OCI-LY1 (cell line): ENCODE data around the gene ATXN1.

Experiments
- H2AFZ ChIP-seq: fragments of 200-600 bp; sonication (generic), shearing (Covaris generic); 2 replicates; pipeline ENCODE4 v1.6.0; 2014; ENCODE audit warnings: antibody characterized with exemption, mild to moderate bottlenecking, low read length
- H3F3A ChIP-seq: fragments of 200-600 bp; sonication (generic), shearing (Covaris generic); 2 replicates; pipeline ENCODE4 v1.6.0; 2014; ENCODE audit warnings: mild to moderate bottlenecking, antibody characterized with exemption, low read length, moderate library complexity; ENCODE audit not compliant: insufficient read depth
- H3K27ac ChIP-seq: fragments of 200-600 bp; sonication (generic); 2 replicates; pipeline ENCODE4 v1.5.1; 2014; ENCODE audit warnings: low read length, mixed run types, mild to moderate bottlenecking, low read depth; ENCODE audit not compliant: poor library complexity, severe bottlenecking
- H3K27me3 ChIP-seq: fragments of 200-600 bp; sonication (generic); 2 replicates; pipeline ENCODE4 v1.6.0; 2014; ENCODE audit warnings: antibody characterized with exemption, mild to moderate bottlenecking, low read length, moderate library complexity; ENCODE audit not compliant: insufficient read depth
- H3K36me3 ChIP-seq: fragments of 200-600 bp; sonication (generic); 2 replicates; pipeline ENCODE4 v1.6.1; 2014; ENCODE audit warnings: mild to moderate bottlenecking, antibody characterized with exemption, low read length, moderate library complexity, mixed read lengths; ENCODE audit not compliant: insufficient read depth
- H3K4me1 ChIP-seq: fragments of 200-600 bp; sonication (generic); 2 replicates; pipeline ENCODE4 v1.5.1; 2014; ENCODE audit warnings: mild to moderate bottlenecking, low read length, moderate library complexity; ENCODE audit not compliant: insufficient read depth, severe bottlenecking
- H3K4me2 ChIP-seq: fragments of 200-600 bp; sonication (generic), shearing (Covaris generic); 2 replicates; pipeline ENCODE4 v1.6.1; 2014; ENCODE audit warnings: low read length
- H3K4me3 ChIP-seq: fragments of 200-600 bp; sonication (generic); 2 replicates; pipeline ENCODE4 v1.5.1; 2014; ENCODE audit warnings: low read length, low read depth, mild to moderate bottlenecking, mixed read lengths; ENCODE audit not compliant: poor library complexity, severe bottlenecking
- H3K79me2 ChIP-seq: fragments of 200-600 bp; shearing (Covaris generic); 2 replicates; pipeline ENCODE4 v1.6.1; 2016; ENCODE audit warnings: mixed run types, low read length, mixed read lengths; ENCODE audit not compliant: insufficient read depth
- H3K9ac ChIP-seq: fragments of 200-600 bp; sonication (generic), shearing (Covaris generic); 2 replicates; pipeline ENCODE4 v1.6.1; 2014; ENCODE audit warnings: mild to moderate bottlenecking, low read length, mixed read lengths
- H3K9me2 ChIP-seq: fragments of 200-600 bp; sonication (generic), shearing (Covaris generic); 2 replicates; pipeline ENCODE4 v1.6.1; 2014; ENCODE audit warnings: low read depth, mild to moderate bottlenecking, low read length, mixed read lengths
- H3K9me3 ChIP-seq: fragments of 200-600 bp; shearing (Covaris generic); 2 replicates; pipeline ENCODE4 v1.6.1; 2014; ENCODE audit warnings: low read length, mixed read lengths
- H4K20me1 ChIP-seq: fragments of 200-600 bp; sonication (generic), shearing (Covaris generic); 2 replicates; pipeline ENCODE4 v1.6.0; 2016; ENCODE audit warnings: mild to moderate bottlenecking, low read length; ENCODE audit not compliant: insufficient read depth
- CTCF ChIP-seq: fragments of 200-600 bp; sonication (generic), shearing (Covaris generic); IDR thresholded peaks from 2 replicates; pipeline ENCODE4 v1.5.1; 2017; ENCODE audit warnings: mild to moderate bottlenecking, antibody characterized with exemption, low read length, moderate library complexity, mixed read lengths
- EZH2 ChIP-seq: fragments of 200-600 bp; sonication (generic), shearing (Covaris generic); IDR thresholded peaks from 2 replicates; pipeline ENCODE4 v1.8.0; 2017; ENCODE audit warnings: borderline replicate concordance, mixed run types, mild to moderate bottlenecking, antibody characterized with exemption, low read length, moderate library complexity, mixed read lengths

The ATXN1 gene

GRCh38 chr6:16508959-16509358, 252.3 kb downstream of the ATXN1 start:
- no peak for TF ChIP-seq EZH2
- TF ChIP-seq CTCF = no peak
- H3K4me3 ChIP-seq = no peak overlapping the region
- no peaks in the 10 kb centered on the region for H3K27me3 ChIP-seq
- H3K36me3 ChIP-seq = no peaks in the 10 kb centered on the region
- H2AFZ ChIP-seq = no peak overlapping the region
- no peaks in the 10 kb centered on the region for H3F3A ChIP-seq
- no peaks in the 10 kb centered on the region for H3K4me1 ChIP-seq
- H3K79me2 ChIP-seq = no peaks in the 10 kb centered on the region
- H3K9me2 ChIP-seq = no peaks in the 10 kb centered on the region
- H4K20me1 ChIP-seq = no peaks in the 10 kb centered on the region
- H3K27ac ChIP-seq = no peak overlapping the region
- H3K4me2 ChIP-seq = no peak overlapping the region
- no peak overlapping the region for H3K9ac ChIP-seq
- no peaks in the 10 kb centered on the region for H3K9me3 ChIP-seq

- Histone ChIP-seq H3K27me3 (no peaks in the 10 kb centered on the region), H3K79me2 (no peaks in the 10 kb centered on the region), H3K4me3 (no peak overlapping the region), H4K20me1 (no peaks in the 10 kb centered on the region), H3K9me3 (no peaks in the 10 kb centered on the region), H3K27ac (no peak overlapping the region), H3K9ac (no peak overlapping the region), H3K4me2 (no peak overlapping the region), H3K4me1 (no peaks in the 10 kb centered on the region), H3K36me3 (no peaks in the 10 kb centered on the region), H3F3A (no peaks in the 10 kb centered on the region), H2AFZ (no peak overlapping the region), H3K9me2 (no peaks in the 10 kb centered on the region)
- no peak for TF ChIP-seq EZH2
- TF ChIP-seq CTCF = no peak
Observed at GRCh38 chr6:16505711-16506357, 255.4 kb downstream of the ATXN1 start.

GRCh38 chr6:16504609-16505008, 256.7 kb downstream of the ATXN1 start:
- Histone ChIP-seq H2AFZ (no peak overlapping the region), H3K4me1 (no peaks in the 10 kb centered on the region), H3K79me2 (no peaks in the 10 kb centered on the region), H3K9me3 (no peaks in the 10 kb centered on the region), H3K4me2 (no peak overlapping the region), H4K20me1 (no peaks in the 10 kb centered on the region), H3K9ac (no peak overlapping the region), H3K27ac (no peak overlapping the region), H3K4me3 (no peak overlapping the region), H3K27me3 (no peaks in the 10 kb centered on the region), H3K36me3 (no peaks in the 10 kb centered on the region), H3F3A (no peaks in the 10 kb centered on the region), H3K9me2 (no peaks in the 10 kb centered on the region)
- TF ChIP-seq CTCF = no peak
- no peak for TF ChIP-seq EZH2
